SK-N-SH (cell line): Measurements from ENCODE around the gene DNAH6.

Experiments
- CHD2 ChIP-seq: fragments of 150-350 bp; IDR thresholded peaks from 2 replicates; pipeline ENCODE4 v1.6.1; 2018; ENCODE audit warnings: low read length; ENCODE audit not compliant: partially characterized antibody
- CTCF ChIP-seq: fragments of 200-600 bp; sonication (generic); IDR thresholded peaks from 2 replicates; pipeline ENCODE4 v1.6.1; 2017; ENCODE audit warnings: antibody characterized with exemption, mild to moderate bottlenecking, moderate library complexity
- ELF1 ChIP-seq: IDR thresholded peaks from 2 replicates; pipeline ENCODE4 v1.4.0; 2012
- GABPA ChIP-seq: IDR thresholded peaks from 2 replicates; pipeline ENCODE4 v1.4.0; 2012; ENCODE audit warnings: low read depth, mild to moderate bottlenecking
- RAD21 ChIP-seq: IDR thresholded peaks from 2 replicates; pipeline ENCODE4 v1.6.1; 2012; ENCODE audit warnings: mild to moderate bottlenecking, low read length
- REST ChIP-seq: IDR thresholded peaks from 2 replicates; pipeline ENCODE4 v1.6.1; 2012; ENCODE audit warnings: mild to moderate bottlenecking, low read depth, low read length, moderate library complexity
- RXRA ChIP-seq: IDR thresholded peaks from 2 replicates; pipeline ENCODE4 v1.4.0; 2012; ENCODE audit warnings: low read depth, mild to moderate bottlenecking, borderline replicate concordance
- SIN3A ChIP-seq: IDR thresholded peaks from 2 replicates; pipeline ENCODE4 v1.6.1; 2012; ENCODE audit warnings: low read depth, mild to moderate bottlenecking, low read length, moderate library complexity, borderline replicate concordance
- SMC3 ChIP-seq: IDR thresholded peaks from 2 replicates; pipeline ENCODE4 v1.6.1; 2012; ENCODE audit warnings: low read depth, low read length, improper control_type of control experiment
- TCF12 ChIP-seq: IDR thresholded peaks from 2 replicates; pipeline ENCODE4 v1.4.0; 2012
- YY1 ChIP-seq: IDR thresholded peaks from 2 replicates; pipeline ENCODE4 v1.4.0; 2012; ENCODE audit warnings: low read depth, mild to moderate bottlenecking

GRCh38 chr2:84472856-84473565 lies 43.3 kb upstream of the DNAH6 start:
- TF ChIP-seq CTCF (no peak), YY1 (no peak), REST (no peak), TCF12 (no peak), GABPA (no peak), CHD2 (no peak), SMC3 (no peak), ELF1 (no peak), RXRA (no peak), SIN3A (no peak), RAD21 (no peak)
